K562 (cell line): Measurements from ENCODE around the gene TMEM30A.

Source experiments
- BRF1 ChIP-seq: IDR thresholded peaks from 3 replicates; pipeline ENCODE4 v1.6.1; 2011; ENCODE audit warnings: borderline replicate concordance, mild to moderate bottlenecking; ENCODE audit not compliant: insufficient read length; ENCODE audit errors: extremely low read depth
- ELF1 ChIP-seq: fragments of 200-800 bp; sonication (Bioruptor generic); IDR thresholded peaks from 2 replicates; pipeline ENCODE4 v1.6.1; 2016; ENCODE audit warnings: missing genetic modification characterization, missing compliant biosample characterization
- ERF ChIP-seq: fragments of 450-650 bp; formaldehyde crosslinking; IDR thresholded peaks from 2 replicates; pipeline ENCODE4 v1.4.0; 2020; ENCODE audit warnings: mild to moderate bottlenecking, mixed read lengths
- HNRNPH1 ChIP-seq: fragments of 200-400 bp; formaldehyde crosslinking; optimal IDR thresholded peaks from 2 replicates; pipeline ENCODE3; 2017; ENCODE audit warnings: low read depth, mild to moderate bottlenecking, low read length, moderate library complexity
- POLR2A ChIP-seq: fragments of 450-650 bp; conservative IDR thresholded peaks from 2 replicates; pipeline ENCODE4 v1.6.1; 2016
- SP1 ChIP-seq: sonication (generic); formaldehyde crosslinking; IDR thresholded peaks from 2 replicates; pipeline ENCODE4 v1.8.1; 2022; ENCODE audit warnings: mild to moderate bottlenecking, missing genetic modification reagents
- TFAP4 ChIP-seq: sonication (generic); formaldehyde crosslinking; IDR thresholded peaks from 2 replicates; pipeline ENCODE4 v1.8.0; 2022; ENCODE audit warnings: missing genetic modification reagents, mild to moderate bottlenecking, moderate library complexity, borderline replicate concordance
- TOE1 ChIP-seq, 2 experiments: fragments of 450-650 bp in 1 of 2; sonication (generic) in 1 of 2; formaldehyde crosslinking in 1 of 2; IDR thresholded peaks; 2 replicates each; pipeline versions ENCODE4 v1.7.1 to v1.8.0; 2016 to 2022; ENCODE audit warnings: borderline replicate concordance in 2 of 2, mild to moderate bottlenecking in 2 of 2, antibody characterized with exemption in 1 of 2, inconsistent platforms in 1 of 2, low read depth in 1 of 2, missing genetic modification reagents in 1 of 2, moderate library complexity in 1 of 2
- ZBTB33 ChIP-seq: sonication (generic); formaldehyde crosslinking; IDR thresholded peaks from 2 replicates; pipeline ENCODE4 v1.8.1; 2023; ENCODE audit warnings: mild to moderate bottlenecking, missing genetic modification reagents
- ZNF133 ChIP-seq: fragments of 250-450 bp; sonication (Bioruptor Pico); IDR thresholded peaks from 2 replicates; pipeline ENCODE4 v1.4.0; 2020; ENCODE audit warnings: mild to moderate bottlenecking
- ZNF77 ChIP-seq: fragments of 250-450 bp; sonication (Bioruptor Pico); IDR thresholded peaks from 2 replicates; pipeline ENCODE4 v1.5.0; 2020

- TF ChIP-seq ZNF133 (no peak), ZNF77 (no peak), POLR2A (no peak), TFAP4 (no peak), SP1 (CRISPR knock-in tag) (no peak), TOE1 (IDR thresholded peaks at IDR 0.05; ENCODE audit: borderline replicate concordance) (no peak), TOE1 (CRISPR knock-in tag; IDR thresholded peaks at IDR 0.05; ENCODE audit: borderline replicate concordance, low read depth) (no peak), ZBTB33 (CRISPR knock-in tag) (no peak), BRF1 (no peak), ELF1 (tag) (no peak), HNRNPH1 (no peak), ERF (CRISPR knock-in tag) (no peak)
Observed at GRCh38 chr6:75268121-75268987, 16.2 kb downstream of the TMEM30A start.
